ENCODE measurements around the gene GRIK5. TPM values are rescaled to one million over a fixed set of nuclear protein-coding genes. Genes with fewer than 3 reads are reported as not detected.

Gene GRIK5
- total RNA-seq, 1 experiment from 2014 or later = 43.1 TPM

DNA sequence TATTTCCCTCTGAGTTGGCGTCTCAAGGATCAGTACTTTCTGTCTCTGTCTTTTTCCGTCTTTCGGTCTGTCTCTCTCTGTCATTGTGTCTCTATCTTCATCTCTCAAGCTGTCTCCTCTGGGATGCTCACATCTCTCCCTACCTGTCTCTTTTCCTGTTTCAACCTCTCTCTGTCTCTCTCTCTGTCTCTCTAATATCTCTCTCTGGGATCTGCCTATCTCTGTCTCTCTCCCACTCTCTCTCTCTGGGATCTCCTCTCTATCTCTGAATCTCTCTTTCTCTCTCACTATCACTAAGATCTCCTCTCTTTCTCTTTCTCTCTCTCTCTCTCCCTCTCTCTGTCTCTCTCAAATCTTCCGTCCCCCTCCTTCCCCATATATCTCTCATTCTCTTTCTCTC lies 80.0 kb downstream of the GRIK5 start:
- Histone ChIP-seq H3K18ac (ENCODE audit: insufficient read length, low read depth, low read length) (no peak overlapping the region), H3K4me1 (ENCODE audit: insufficient read depth, low read length) (no peaks in the 10 kb centered on the region), H3K14ac (ENCODE audit: insufficient read depth, low read length) (no peak overlapping the region), H3K79me2 (ENCODE audit: insufficient read depth, low read length) (no peaks in the 10 kb centered on the region), H4K91ac (ENCODE audit: insufficient read length, low read depth, low read length) (no peak overlapping the region), H2BK120ac (ENCODE audit: low read depth, low read length, poor library complexity, severe bottlenecking) (no peak overlapping the region), H2BK20ac (ENCODE audit: low read depth, low read length, poor library complexity, severe bottlenecking) (no peak overlapping the region), H2AK5ac (ENCODE audit: insufficient read length, low read length) (no peak overlapping the region), H2BK12ac (ENCODE audit: insufficient read length, low read depth, low read length) (no peak overlapping the region), H4K8ac (replicated peaks; ENCODE audit: insufficient read length, low read depth, low read length) (no peak overlapping the region), H3K56ac (ENCODE audit: insufficient read length, low read depth, low read length) (no peak overlapping the region), H3K23ac (ENCODE audit: insufficient read length, low read depth, low read length) (no peak overlapping the region), H2BK5ac (ENCODE audit: insufficient read length, low read length) (no peak overlapping the region), H4K20me1 (ENCODE audit: control insufficient read depth, insufficient read depth, insufficient read length) (no peaks in the 10 kb centered on the region), H3K27me3 (ENCODE audit: insufficient read depth, low read length) (peaks cover 5% of the 10 kb centered on the region; the same call in 1 of the 2 replicates), H3K27ac (ENCODE audit: insufficient read length, low read depth, low read length) (no peak overlapping the region), H3K23me2 (ENCODE audit: insufficient read length, low read depth, low read length, poor library complexity, severe bottlenecking) (peaks cover 5% of the 10 kb centered on the region), H4K5ac (ENCODE audit: insufficient read length, low read depth, low read length) (no peak overlapping the region), H2AFZ (ENCODE audit: low read length) (no peak overlapping the region), H3T11ph (ENCODE audit: low read length) (no peak overlapping the region), H2BK15ac (ENCODE audit: low read depth, low read length) (no peak overlapping the region), H3K9ac (ENCODE audit: extremely low read depth, insufficient read length, low read length) (no peak overlapping the region), H3K9me3 (ENCODE audit: control insufficient read depth, low read depth, low read length) (no peaks in the 10 kb centered on the region), H3K79me1 (ENCODE audit: insufficient read depth, low read depth, low read length, poor library complexity, severe bottlenecking) (no peaks in the 10 kb centered on the region), H3K4ac (ENCODE audit: low read depth, low read length) (no peak overlapping the region), H3K4me2 (ENCODE audit: insufficient read depth, insufficient read length, low read length) (no peak overlapping the region)
- WGBS (ENCODE audit: extremely low coverage, insufficient read length, low lambda C conversion rate) = 100% methylated on average over 1 of the region's 4 CpGs
- peaks cover 5 to 14% of the 10 kb centered on the region in 2 experiments for H3K4me1 Mint-ChIP-seq
- H3K9me3 Mint-ChIP-seq = no peaks in the 10 kb centered on the region; a peak in 1 of 5 replicates
- H3K27me3 Mint-ChIP-seq (ENCODE audit: low read depth) = peaks cover 28% of the 10 kb centered on the region
- peaks cover 2 to 19% (median 11%) of the 10 kb centered on the region in 3 experiments; a peak in 6 of 7 replicates for H3K36me3 Mint-ChIP-seq (ENCODE audit: insufficient read depth in 1 of 3, low read depth in 3 of 3)
- H3K4me3 Mint-ChIP-seq = no peak overlapping the region
- no peak for DNase-seq
- TF ChIP-seq, protein P1, sequence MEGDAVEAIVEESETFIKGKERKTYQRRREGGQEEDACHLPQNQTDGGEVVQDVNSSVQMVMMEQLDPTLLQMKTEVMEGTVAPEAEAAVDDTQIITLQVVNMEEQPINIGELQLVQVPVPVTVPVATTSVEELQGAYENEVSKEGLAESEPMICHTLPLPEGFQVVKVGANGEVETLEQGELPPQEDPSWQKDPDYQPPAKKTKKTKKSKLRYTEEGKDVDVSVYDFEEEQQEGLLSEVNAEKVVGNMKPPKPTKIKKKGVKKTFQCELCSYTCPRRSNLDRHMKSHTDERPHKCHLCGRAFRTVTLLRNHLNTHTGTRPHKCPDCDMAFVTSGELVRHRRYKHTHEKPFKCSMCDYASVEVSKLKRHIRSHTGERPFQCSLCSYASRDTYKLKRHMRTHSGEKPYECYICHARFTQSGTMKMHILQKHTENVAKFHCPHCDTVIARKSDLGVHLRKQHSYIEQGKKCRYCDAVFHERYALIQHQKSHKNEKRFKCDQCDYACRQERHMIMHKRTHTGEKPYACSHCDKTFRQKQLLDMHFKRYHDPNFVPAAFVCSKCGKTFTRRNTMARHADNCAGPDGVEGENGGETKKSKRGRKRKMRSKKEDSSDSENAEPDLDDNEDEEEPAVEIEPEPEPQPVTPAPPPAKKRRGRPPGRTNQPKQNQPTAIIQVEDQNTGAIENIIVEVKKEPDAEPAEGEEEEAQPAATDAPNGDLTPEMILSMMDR (conservative IDR thresholded peaks at IDR 0.05) = no peak
- no peak overlapping the region for H3K27ac Mint-ChIP-seq

Measured in H9 (cell line).